OCI-LY3 (cell line): ENCODE measurements around the gene ACAN.

Source experiments
- EZH2phosphoT487 ChIP-seq: fragments of 200-600 bp; shearing (Covaris generic); IDR thresholded peaks from 2 replicates; pipeline ENCODE4 v1.6.1; 2018; ENCODE audit warnings: antibody characterized with exemption, mixed run types, low read depth
- TF ChIP-seq, protein P1 (sequence below): fragments of 200-600, 300-600 bp; sonication (generic); IDR thresholded peaks from 2 replicates; pipeline ENCODE4 v1.5.1; 2014; ENCODE audit warnings: antibody characterized with exemption, low read length, low read depth

GRCh38 chr15:88863412-88863811, 60.2 kb downstream of the ACAN start:
- TF ChIP-seq, protein P1, sequence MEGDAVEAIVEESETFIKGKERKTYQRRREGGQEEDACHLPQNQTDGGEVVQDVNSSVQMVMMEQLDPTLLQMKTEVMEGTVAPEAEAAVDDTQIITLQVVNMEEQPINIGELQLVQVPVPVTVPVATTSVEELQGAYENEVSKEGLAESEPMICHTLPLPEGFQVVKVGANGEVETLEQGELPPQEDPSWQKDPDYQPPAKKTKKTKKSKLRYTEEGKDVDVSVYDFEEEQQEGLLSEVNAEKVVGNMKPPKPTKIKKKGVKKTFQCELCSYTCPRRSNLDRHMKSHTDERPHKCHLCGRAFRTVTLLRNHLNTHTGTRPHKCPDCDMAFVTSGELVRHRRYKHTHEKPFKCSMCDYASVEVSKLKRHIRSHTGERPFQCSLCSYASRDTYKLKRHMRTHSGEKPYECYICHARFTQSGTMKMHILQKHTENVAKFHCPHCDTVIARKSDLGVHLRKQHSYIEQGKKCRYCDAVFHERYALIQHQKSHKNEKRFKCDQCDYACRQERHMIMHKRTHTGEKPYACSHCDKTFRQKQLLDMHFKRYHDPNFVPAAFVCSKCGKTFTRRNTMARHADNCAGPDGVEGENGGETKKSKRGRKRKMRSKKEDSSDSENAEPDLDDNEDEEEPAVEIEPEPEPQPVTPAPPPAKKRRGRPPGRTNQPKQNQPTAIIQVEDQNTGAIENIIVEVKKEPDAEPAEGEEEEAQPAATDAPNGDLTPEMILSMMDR: no peak
- no peak for TF ChIP-seq EZH2phosphoT487
